Caco-2 (cell line): ENCODE data around the gene SEMA3F. TPM values are rescaled to one million over a fixed set of nuclear protein-coding genes. Genes with fewer than 3 reads are reported as not detected.
A peak's percentile ranks its signal among the peaks of the same experiment; 100 is the strongest.

Source experiments
- BruUV-seq: library from RNA; stranded (reverse); fragments of 400-500 nt; replicated peaks from 2 replicates; lab custom pipeline; 2021; lab: Mats Ljungman, UMichigan
- CTCF ChIA-PET: fragments of 300-600 bp; sonication (Branson Sonifier 250); formaldehyde crosslinking; loops from one replicate; lab custom pipeline; 2022; ENCODE audit warnings: antibody characterized with exemption; lab: Charles Lee
- POLR2A ChIA-PET: fragments of 300-600 bp; sonication (Branson Sonifier 250); formaldehyde crosslinking; loops from one replicate; lab custom pipeline; 2022; ENCODE audit warnings: antibody characterized with exemption; lab: Charles Lee
- DNase-seq, 2 experiments: peaks; one replicate each; pipeline versions ENCODE4 v3.0.0 to v3.0.0-alpha.2; 2020 to 2022
- H3K27me3 ChIP-seq: replicated peaks from 2 replicates; pipeline ENCODE4 v1.6.0; 2011; ENCODE audit warnings: low read length; ENCODE audit not compliant: control insufficient read depth, insufficient read depth
- H3K36me3 ChIP-seq: 2 replicates; pipeline ENCODE4 v1.5.1; 2011; ENCODE audit warnings: low read length; ENCODE audit not compliant: control insufficient read depth, insufficient read depth
- H3K4me1 ChIP-seq: fragments of 250-450 bp; sonication (Bioruptor Pico); 2 replicates; pipeline ENCODE4 v1.5.1; 2020; ENCODE audit warnings: mild to moderate bottlenecking
- H3K4me3 ChIP-seq: 2 replicates; pipeline ENCODE4 v1.5.1; 2011; ENCODE audit warnings: low read depth, mild to moderate bottlenecking, control low read depth, low read length
- H3K9me3 ChIP-seq: fragments of 250-450 bp; sonication (Bioruptor Pico); 2 replicates; pipeline ENCODE4 v1.5.1; 2020; ENCODE audit warnings: mild to moderate bottlenecking, moderate library complexity
- H3K27ac Mint-ChIP-seq: one replicate; pipeline ENCODE4 v1.8.0; 2022; ENCODE audit warnings: mixed read lengths; ENCODE audit not compliant: unreplicated experiment
- H3K27me3 Mint-ChIP-seq: one replicate; pipeline ENCODE4 v1.8.0; 2022; ENCODE audit warnings: mixed read lengths; ENCODE audit not compliant: insufficient read depth, unreplicated experiment
- H3K36me3 Mint-ChIP-seq: one replicate; pipeline ENCODE4 v1.8.0; 2022; ENCODE audit warnings: mild to moderate bottlenecking, mixed read lengths; ENCODE audit not compliant: insufficient read depth, unreplicated experiment
- H3K4me1 Mint-ChIP-seq: one replicate; pipeline ENCODE4 v1.8.0; 2022; ENCODE audit warnings: low read depth, mixed read lengths; ENCODE audit not compliant: unreplicated experiment
- H3K4me3 Mint-ChIP-seq: one replicate; pipeline ENCODE4 v1.8.0; 2022; ENCODE audit warnings: mild to moderate bottlenecking, moderate library complexity, mixed read lengths; ENCODE audit not compliant: unreplicated experiment
- H3K9me3 Mint-ChIP-seq: one replicate; pipeline ENCODE4 v1.8.0; 2022; ENCODE audit warnings: mixed read lengths; ENCODE audit not compliant: unreplicated experiment
- CTCF ChIP-seq, 2 experiments: fragments of 200-600 bp in 1 of 2; IDR thresholded peaks; 1 replicate in 1 of 2; 2 replicates in 1 of 2; pipeline versions ENCODE4 v1.5.1 to v1.8.0; 2011 to 2022; ENCODE audit warnings: antibody characterized with exemption in 1 of 2, control low read depth in 1 of 2, inconsistent platforms in 1 of 2, low read depth in 1 of 2, low read length in 1 of 2, mild to moderate bottlenecking in 1 of 2, moderate library complexity in 1 of 2; ENCODE audit not compliant: insufficient read depth in 1 of 2, severe bottlenecking in 1 of 2, unreplicated experiment in 1 of 2
- intact Hi-C: fragments of 100-400 bp; cut with micrococcal nuclease; formaldehyde crosslinking; loops from one replicate; pipeline ENCODE4 v1.10.0; 2022; ENCODE audit not compliant: unreplicated experiment
- total RNA-seq: library from RNA; stranded (reverse); gene quantifications from 2 replicates; pipeline ENCODE4 v1.2.3, GENCODE V29; 2022

SEMA3F gene
- total RNA-seq, 1 experiment from 2014 or later: 16.5 TPM

GRCh38 chr3:50236484-50237132, 81.5 kb downstream of the SEMA3F start:
- H3K36me3 ChIP-seq: no peaks in the 10 kb centered on the region; the same call in none of the 2 replicates
- Mint-ChIP-seq H3K4me3 (peak overlapping the region; percentile 94), H3K27ac (peak overlapping the region; percentile 82), H3K27me3 (no peaks in the 10 kb centered on the region), H3K9me3 (no peaks in the 10 kb centered on the region), H3K36me3 (peaks cover 12% of the 10 kb centered on the region), H3K4me1 (peaks cover 13% of the 10 kb centered on the region)
- TSS peak; percentile 52 for BruUV-seq
- H3K9me3 ChIP-seq: no peaks in the 10 kb centered on the region
- H3K4me1 ChIP-seq: peaks cover 23% of the 10 kb centered on the region
- ChIA-PET CTCF (interaction anchor here (0.5 to 1.8 kb wide), 10 partner anchors 10 to 210 kb away, joined by 4 to 30 read pairs (median 5); partner anchors contain the start of genes CYB561D2 and NPRL2), POLR2A (interaction anchor here (0.6 to 1.8 kb wide), 6 partner anchors 10 to 209 kb away, joined by 5 to 16 read pairs (median 8); partner anchors contain the start of genes HYAL3 and NAA80)
- H3K4me3 ChIP-seq: peak overlapping the region; percentile 52
- DNase-seq: no peak
- intact Hi-C loops: loop anchor here (2.0 kb wide), 1 partner anchor 62 kb away; the partner anchor contains the start of genes HYAL3 and NAA80
- TF ChIP-seq CTCF (IDR thresholded peaks at IDR 0.05; ENCODE audit: insufficient read depth in 1 of 2, low read depth in 1 of 2, low read length in 1 of 2, severe bottlenecking in 1 of 2, unreplicated experiment in 1 of 2): no peak
- no peaks in the 10 kb centered on the region for H3K27me3 ChIP-seq

- intact Hi-C loops: loop anchor here (2.0 kb wide), 1 partner anchor 62 kb away; the partner anchor contains the start of genes HYAL3 and NAA80
- H3K27ac Mint-ChIP-seq: peak overlapping the region; percentile 82
- H3K4me3 Mint-ChIP-seq: peak overlapping the region; percentile 94
- H3K36me3 Mint-ChIP-seq: peaks cover 12% of the 10 kb centered on the region
- no TSS peak for BruUV-seq
- H3K27me3 Mint-ChIP-seq: no peaks in the 10 kb centered on the region
- no peaks in the 10 kb centered on the region for H3K9me3 ChIP-seq
- peaks cover 23% of the 10 kb centered on the region for H3K4me1 ChIP-seq
- TF ChIP-seq CTCF (IDR thresholded peaks at IDR 0.05; ENCODE audit: insufficient read depth in 1 of 2, low read depth in 1 of 2, low read length in 1 of 2, severe bottlenecking in 1 of 2, unreplicated experiment in 1 of 2): no peak
- H3K27me3 ChIP-seq: no peaks in the 10 kb centered on the region
- DNase-seq: no peak
- H3K4me1 Mint-ChIP-seq: peaks cover 13% of the 10 kb centered on the region
- H3K36me3 ChIP-seq: no peaks in the 10 kb centered on the region; the same call in none of the 2 replicates
- CTCF ChIA-PET: interaction anchor here (0.5 to 1.8 kb wide), 4 partner anchors 10 to 87 kb away, joined by 5 to 30 read pairs (median 6); no protein-coding TSS in a partner anchor
- POLR2A ChIA-PET: interaction anchor here (0.6 kb wide), 1 partner anchor 209 kb away, joined by 5 read pairs; no protein-coding TSS in a partner anchor
- no peaks in the 10 kb centered on the region for H3K9me3 Mint-ChIP-seq
- peak overlapping the region; percentile 52 for H3K4me3 ChIP-seq
Observed at GRCh38 chr3:50237133-50237651, 82.1 kb downstream of the SEMA3F start.
